Smooth muscle cell of the brain vasculature (primary cell): ENCODE data around the gene PREX1.

ENCODE experiments used
- DNase-seq: peaks from one replicate; pipeline ENCODE4 v3.0.0-alpha.2; 2012; ENCODE audit warnings: low read depth, low spot score

Gene PREX1

DNA sequence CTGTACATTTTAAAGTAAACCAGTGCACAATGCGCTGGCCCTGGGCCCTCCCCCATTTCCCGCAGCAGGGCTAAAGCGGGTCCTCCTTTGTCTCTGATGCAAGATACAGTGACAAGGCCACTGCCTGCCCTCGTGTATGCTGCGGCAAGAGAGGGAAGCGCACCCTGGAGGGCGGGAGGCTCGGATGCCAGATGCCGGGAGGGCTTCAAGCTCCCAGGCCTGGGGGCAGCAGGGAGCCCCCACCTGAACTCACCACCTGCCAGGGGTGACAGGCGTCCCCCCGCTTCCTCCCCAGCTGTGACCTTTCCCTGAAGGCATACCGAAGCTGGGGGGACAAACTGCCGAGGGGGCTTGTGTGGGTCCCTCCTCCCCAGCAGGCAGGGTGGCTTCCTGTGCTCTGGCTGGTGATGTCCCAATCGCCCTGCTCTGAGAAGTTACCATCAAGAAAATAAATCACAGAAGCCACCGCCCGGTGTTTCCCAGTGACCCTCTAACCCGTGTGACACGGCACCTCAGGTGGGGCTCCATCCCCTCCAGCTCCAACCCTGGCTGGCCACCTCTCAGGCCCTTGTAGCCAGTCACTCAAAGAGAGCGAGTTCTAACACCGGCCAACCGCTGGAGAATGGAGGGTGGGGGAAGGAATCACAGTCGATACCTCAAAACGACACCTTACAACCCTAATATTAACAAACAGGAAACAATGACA is 203.3 kb downstream of the PREX1 start:
- DNase-seq: no peak

DNA sequence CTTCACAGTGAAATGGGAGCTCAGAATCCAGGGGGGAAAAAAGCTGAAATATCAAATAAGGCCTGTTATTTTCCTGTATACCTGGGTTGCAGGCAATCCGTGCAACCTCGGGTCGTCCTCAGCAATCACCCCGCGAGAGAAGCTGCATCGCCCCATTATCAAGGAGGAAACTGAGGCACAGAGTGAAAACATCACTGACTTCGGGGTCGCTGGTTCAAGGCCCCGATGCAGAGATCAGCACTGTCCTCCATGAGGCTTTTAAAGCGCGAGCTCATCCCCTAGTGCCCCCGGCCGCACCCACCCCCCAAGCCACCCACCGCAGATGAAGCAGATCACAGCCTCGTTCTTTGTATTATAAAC is 203.9 kb downstream of the PREX1 start:
- DNase-seq: no peak

GRCh38 chr20:48623176-48623905 is 204.5 kb downstream of the PREX1 start:
- DNase-seq: no peak

GRCh38 chr20:48622421-48622820 is 205.4 kb downstream of the PREX1 start:
- DNase-seq: no peak

- DNase-seq: no peak
These were observed 206.3 kb downstream of the PREX1 start for GRCh38 chr20:48621376-48622078.

- peak; percentile 29 for DNase-seq
These were observed 207.1 kb downstream of the PREX1 start for GRCh38 chr20:48620507-48621375.

DNA sequence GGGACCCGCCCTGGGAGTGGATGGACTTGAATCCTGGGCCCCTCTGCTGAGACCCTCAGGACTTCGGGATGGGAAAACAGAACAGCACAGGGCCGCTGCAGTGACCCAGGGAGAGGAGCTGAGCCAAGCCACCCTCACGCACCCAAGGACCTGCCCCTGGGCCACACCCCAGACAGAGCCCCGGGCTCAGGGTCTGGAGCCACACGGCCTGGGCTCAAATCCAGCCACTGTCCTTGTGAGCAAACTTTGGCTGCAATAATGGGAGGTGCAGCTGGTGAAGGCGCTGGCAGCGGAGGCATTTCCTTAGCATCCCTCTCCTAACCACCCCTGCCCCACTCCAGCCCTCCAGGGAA is 207.7 kb downstream of the PREX1 start:
- no peak for DNase-seq

- DNase-seq: peak; percentile 29
These were observed 208.4 kb downstream of the PREX1 start for GRCh38 chr20:48619126-48620101.

GRCh38 chr20:48618631-48619030 is 209.2 kb downstream of the PREX1 start:
- no peak for DNase-seq

DNA sequence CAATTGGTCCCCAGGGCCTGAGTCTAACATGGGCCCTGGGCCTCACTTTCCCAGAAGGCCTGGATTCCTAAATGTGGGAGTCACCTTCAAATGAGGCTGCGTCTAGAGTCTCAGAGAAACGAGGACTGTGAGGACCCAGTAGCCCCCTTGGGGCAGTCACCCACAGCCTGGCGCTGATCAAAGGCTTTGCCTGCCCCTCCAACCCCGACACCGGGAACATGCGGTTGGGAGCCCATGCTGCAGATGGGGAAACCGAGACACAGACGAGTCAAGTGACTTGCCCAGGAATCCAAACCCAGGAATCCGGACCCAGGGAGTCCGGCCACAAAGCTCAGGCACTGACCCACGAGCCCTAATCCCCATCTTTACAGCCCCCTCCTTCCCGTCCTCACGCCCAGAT is 209.7 kb downstream of the PREX1 start:
- DNase-seq: no peak

DNA sequence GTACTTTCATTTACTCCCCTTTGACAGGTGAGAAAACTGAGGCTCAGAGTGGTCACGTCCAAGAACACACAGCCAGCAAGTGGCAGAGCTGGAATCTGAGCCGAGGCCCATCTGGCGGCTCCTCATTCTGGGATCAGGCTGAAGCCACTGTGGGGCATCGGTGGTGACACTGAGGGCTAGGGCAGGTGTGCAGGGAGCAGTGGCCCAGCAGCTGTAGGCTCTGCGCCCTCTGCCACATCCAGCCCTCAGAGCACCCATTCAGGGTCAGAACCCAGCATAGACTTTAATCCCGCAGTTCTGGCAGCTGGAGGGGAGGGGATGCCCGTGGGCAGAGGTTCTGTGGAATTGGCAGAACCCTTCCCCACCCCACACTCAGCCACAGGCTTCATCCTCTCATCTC is 210.3 kb downstream of the PREX1 start:
- no peak for DNase-seq

- DNase-seq: no peak
These were observed 211.3 kb downstream of the PREX1 start for GRCh38 chr20:48616481-48616880.

DNA sequence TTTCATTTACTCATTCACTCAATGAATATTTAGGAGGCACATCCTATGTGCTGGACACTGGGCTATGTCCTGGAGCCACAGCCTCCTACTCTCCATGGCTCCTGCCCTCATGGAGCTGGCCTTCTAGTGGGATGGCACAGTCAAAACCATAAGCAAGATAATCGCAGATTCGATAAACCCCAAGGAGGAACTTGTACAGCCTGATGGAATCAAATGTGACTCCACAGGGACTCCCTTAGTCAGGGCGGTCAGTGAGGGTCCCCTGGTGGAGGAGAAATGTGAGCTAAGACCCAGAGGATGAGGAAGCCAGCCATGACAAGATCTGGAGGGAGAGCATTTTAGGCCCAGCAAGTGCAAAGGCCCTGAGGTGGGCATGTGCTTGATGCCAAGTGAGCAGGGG is 211.9 kb downstream of the PREX1 start:
- DNase-seq: no peak

DNA sequence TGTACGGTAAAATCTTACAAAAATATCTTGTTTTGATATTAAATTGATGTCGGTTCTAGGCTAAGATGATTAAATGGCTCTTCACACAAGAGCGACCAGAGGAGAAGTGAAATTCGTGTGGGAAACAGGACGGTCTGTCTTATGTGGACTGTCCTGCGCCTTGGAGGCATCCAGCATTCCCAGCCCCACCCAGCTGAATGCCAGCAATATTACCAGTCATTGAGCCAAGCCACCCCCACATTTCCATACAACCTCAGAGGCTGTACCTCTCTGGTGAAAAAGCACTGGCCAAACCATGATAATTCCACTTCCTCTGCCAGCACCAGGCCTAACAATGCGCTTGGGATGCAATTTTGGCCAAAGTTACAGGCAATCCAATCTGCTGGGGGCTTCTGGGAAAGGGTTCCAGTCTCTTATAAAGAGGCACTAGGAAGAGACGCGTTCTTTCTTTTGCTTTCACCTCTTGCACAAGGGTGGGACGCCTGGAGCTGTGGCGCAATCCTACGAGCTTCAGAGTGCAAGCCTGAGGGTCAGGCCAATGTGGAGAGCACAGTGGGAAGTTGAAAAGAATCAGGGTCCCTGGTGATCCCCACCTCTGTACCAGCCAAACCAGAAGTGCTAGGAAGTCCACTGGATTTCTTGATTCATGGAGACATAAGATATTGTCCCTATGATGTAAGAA is 213.1 kb downstream of the PREX1 start:
- DNase-seq: no peak

- no peak for DNase-seq
These were observed 213.9 kb downstream of the PREX1 start for GRCh38 chr20:48613926-48614325.

DNA sequence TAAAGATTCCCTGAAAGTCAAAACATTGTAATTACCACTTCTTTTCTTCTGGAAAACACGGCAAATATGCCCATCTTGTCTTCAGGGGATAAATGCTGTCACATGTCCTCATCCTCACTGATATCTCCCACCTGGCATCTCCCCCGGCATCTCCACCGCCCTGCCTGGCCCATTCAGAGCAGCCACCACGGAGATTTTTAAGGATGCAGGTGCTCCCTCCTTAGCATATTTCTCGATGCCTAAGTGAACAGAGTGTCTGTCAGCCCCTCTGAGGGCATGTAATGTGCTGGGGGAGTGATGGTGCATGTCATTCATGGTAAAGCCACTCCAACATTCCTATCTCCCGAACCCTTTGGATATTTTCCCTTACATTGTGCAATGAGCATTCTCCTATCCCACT is 215.5 kb downstream of the PREX1 start:
- DNase-seq: no peak

GRCh38 chr20:48610996-48611395 is 216.8 kb downstream of the PREX1 start:
- no peak for DNase-seq

- DNase-seq: no peak
These were observed 218.3 kb downstream of the PREX1 start for GRCh38 chr20:48609491-48609978.

- no peak for DNase-seq
These were observed 219.0 kb downstream of the PREX1 start for GRCh38 chr20:48608756-48609155.

DNA sequence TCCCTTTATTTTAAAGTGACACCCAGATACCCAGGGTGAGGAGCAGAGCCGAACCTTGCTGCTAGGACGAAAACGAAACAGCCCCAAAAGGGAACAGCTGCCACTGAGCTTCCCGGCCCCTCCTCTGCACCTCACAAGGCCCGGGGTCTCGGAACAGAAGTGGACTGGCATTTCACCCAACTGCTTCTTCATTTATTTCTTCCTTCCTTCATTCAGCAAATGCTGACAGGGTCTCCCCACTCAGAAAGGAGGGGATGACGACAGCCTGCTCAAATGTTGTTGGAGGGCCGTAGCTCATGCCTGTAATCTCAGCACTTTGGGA is 220.3 kb downstream of the PREX1 start:
- DNase-seq: no peak
